IMR-90 (cell line): ENCODE results near the gene AGAP1. TPM values are rescaled to one million over a fixed set of nuclear protein-coding genes. Genes with fewer than 3 reads are reported as not detected.

ENCODE experiments used
- ATAC-seq: fragments of 200-7000 bp; cut with Tn5 transposase; 2 replicates; pipeline ENCODE4 v1.9.1; 2020; ENCODE audit warnings: low read depth, mild to moderate bottlenecking, moderate library complexity
- BruUV-seq: library from RNA; stranded (reverse); fragments of 400-500 nt; replicated peaks from 2 replicates; lab custom pipeline; 2021; lab: Mats Ljungman, UMichigan
- CTCF ChIA-PET: fragments of 300-600 bp; formaldehyde crosslinking; extraction: SDS; loops from one replicate; lab custom pipeline; 2021; ENCODE audit warnings: antibody characterized with exemption; lab: Yijun Ruan, JAX
- POLR2A ChIA-PET: fragments of 300-600 bp; sonication (Branson Sonifier 250); formaldehyde crosslinking; loops from one replicate; lab custom pipeline; 2022; ENCODE audit warnings: antibody characterized with exemption; ENCODE audit not compliant: unreplicated experiment; lab: Charles Lee
- DNase-seq: peaks from one replicate; pipeline ENCODE4 v3.0.0; 2013
- H2AFZ ChIP-seq: replicated peaks from 2 replicates; pipeline ENCODE3; 2013; ENCODE audit warnings: low read length, mild to moderate bottlenecking; ENCODE audit not compliant: poor library complexity
- H2AK5ac ChIP-seq: 2 replicates; pipeline ENCODE4 v1.6.1; 2013; ENCODE audit warnings: low read depth, low read length, inconsistent platforms
- H2AK9ac ChIP-seq: replicated peaks from 2 replicates; pipeline ENCODE3; 2013; ENCODE audit warnings: mild to moderate bottlenecking, low read depth, low read length, moderate library complexity; ENCODE audit not compliant: poor library complexity
- H2BK120ac ChIP-seq: 2 replicates; pipeline ENCODE4 v1.6.1; 2013; ENCODE audit warnings: low read depth, low read length, inconsistent platforms
- H2BK15ac ChIP-seq: 3 replicates; pipeline ENCODE4 v1.6.1; 2013; ENCODE audit warnings: low read depth, low read length, inconsistent platforms
- H2BK20ac ChIP-seq: 2 replicates; pipeline ENCODE4 v1.6.1; 2013; ENCODE audit warnings: low read depth, mild to moderate bottlenecking, inconsistent platforms, low read length, moderate library complexity
- H2BK5ac ChIP-seq: 2 replicates; pipeline ENCODE4 v1.6.1; 2013; ENCODE audit warnings: mild to moderate bottlenecking, low read depth, low read length, inconsistent platforms; ENCODE audit not compliant: poor library complexity, severe bottlenecking
- H3K14ac ChIP-seq: replicated peaks from 2 replicates; pipeline ENCODE4 v1.6.1; 2013; ENCODE audit warnings: low read depth, low read length, inconsistent platforms
- H3K18ac ChIP-seq: 2 replicates; pipeline ENCODE4 v1.6.1; 2013; ENCODE audit warnings: low read depth, low read length, control low read depth
- H3K23ac ChIP-seq: 2 replicates; pipeline ENCODE4 v1.6.1; 2013; ENCODE audit warnings: low read depth, low read length, inconsistent platforms
- H3K27ac ChIP-seq: 2 replicates; pipeline ENCODE4 v1.5.1; 2013; ENCODE audit warnings: mild to moderate bottlenecking, control low read depth, low read length; ENCODE audit not compliant: insufficient read depth
- H3K27me3 ChIP-seq: 2 replicates; pipeline ENCODE4 v1.6.1; 2013; ENCODE audit warnings: low read length; ENCODE audit not compliant: control insufficient read depth, insufficient read depth
- H3K36me3 ChIP-seq: 2 replicates; pipeline ENCODE4 v1.6.1; 2013; ENCODE audit warnings: low read length, mixed read lengths; ENCODE audit not compliant: control insufficient read depth, insufficient read depth
- H3K4ac ChIP-seq: 2 replicates; pipeline ENCODE4 v1.6.1; 2013; ENCODE audit warnings: low read depth, low read length, inconsistent platforms
- H3K4me1 ChIP-seq: 2 replicates; pipeline ENCODE4 v1.6.1; 2013; ENCODE audit warnings: low read length, mixed read lengths; ENCODE audit not compliant: control insufficient read depth, insufficient read depth
- H3K4me2 ChIP-seq: 2 replicates; pipeline ENCODE4 v1.6.1; 2013; ENCODE audit warnings: low read depth, mild to moderate bottlenecking, control low read depth, low read length, moderate library complexity
- H3K4me3 ChIP-seq: 2 replicates; pipeline ENCODE4 v1.5.1; 2013; ENCODE audit warnings: low read depth, mild to moderate bottlenecking, control low read depth, low read length, moderate library complexity; ENCODE audit not compliant: insufficient read depth
- H3K56ac ChIP-seq: 2 replicates; pipeline ENCODE4 v1.6.1; 2013; ENCODE audit warnings: low read length, inconsistent platforms; ENCODE audit not compliant: insufficient read depth; ENCODE audit errors: extremely low read depth
- H3K79me1 ChIP-seq, 2 experiments: 2 replicates each; pipeline ENCODE4 v1.6.1; 2013; ENCODE audit warnings: low read length in 2 of 2, inconsistent platforms in 1 of 2, low read depth in 1 of 2
- H3K9ac ChIP-seq: 2 replicates; pipeline ENCODE4 v1.6.1; 2013; ENCODE audit warnings: low read depth, low read length, control low read depth
- H3K9me1 ChIP-seq: 2 replicates; pipeline ENCODE4 v1.6.1; 2013; ENCODE audit warnings: low read length, inconsistent platforms; ENCODE audit not compliant: insufficient read depth
- H3K9me3 ChIP-seq: 2 replicates; pipeline ENCODE4 v1.6.1; 2013; ENCODE audit warnings: low read length; ENCODE audit not compliant: control insufficient read depth, insufficient read depth
- H4K20me1 ChIP-seq: 2 replicates; pipeline ENCODE4 v1.6.1; 2013; ENCODE audit warnings: low read length, inconsistent platforms; ENCODE audit not compliant: insufficient read depth
- H4K5ac ChIP-seq: 2 replicates; pipeline ENCODE4 v1.6.1; 2013; ENCODE audit warnings: mild to moderate bottlenecking, low read depth, low read length, control low read depth
- H4K8ac ChIP-seq, 2 experiments: 2 replicates each; pipeline ENCODE4 v1.6.1; 2013; ENCODE audit warnings: low read depth in 2 of 2, low read length in 2 of 2, control low read depth in 1 of 2, inconsistent platforms in 1 of 2
- H4K91ac ChIP-seq: 2 replicates; pipeline ENCODE4 v1.6.1; 2013; ENCODE audit warnings: low read depth, low read length, inconsistent platforms; ENCODE audit not compliant: insufficient read depth
- CEBPB ChIP-seq: IDR thresholded peaks from 2 replicates; pipeline ENCODE4 v1.6.1; 2012; ENCODE audit warnings: low read depth, low read length, improper control_type of control experiment
- ELK1 ChIP-seq: fragments of 150-350 bp; IDR thresholded peaks from 2 replicates; pipeline ENCODE4 v1.6.1; 2016; ENCODE audit warnings: low read depth, mild to moderate bottlenecking, low read length, moderate library complexity, borderline replicate concordance
- FOS ChIP-seq: fragments of 150-350 bp; IDR thresholded peaks from 2 replicates; pipeline ENCODE4 v1.6.1; 2016; ENCODE audit warnings: low read depth, low read length
- MAZ ChIP-seq: IDR thresholded peaks from 2 replicates; pipeline ENCODE4 v1.6.1; 2012; ENCODE audit warnings: low read depth, mild to moderate bottlenecking, low read length, improper control_type of control experiment, moderate library complexity, borderline replicate concordance
- MXI1 ChIP-seq: IDR thresholded peaks from 2 replicates; pipeline ENCODE4 v1.6.1; 2012; ENCODE audit warnings: low read depth, mild to moderate bottlenecking, low read length, moderate library complexity, borderline replicate concordance
- RAD21 ChIP-seq: IDR thresholded peaks from 2 replicates; pipeline ENCODE4 v1.6.1; 2012; ENCODE audit warnings: low read length, improper control_type of control experiment
- RCOR1 ChIP-seq: IDR thresholded peaks from 2 replicates; pipeline ENCODE4 v1.6.1; 2012; ENCODE audit warnings: mild to moderate bottlenecking, low read length, improper control_type of control experiment; ENCODE audit not compliant: insufficient replicate concordance
- RFX5 ChIP-seq: IDR thresholded peaks from 2 replicates; pipeline ENCODE4 v1.8.0; 2012; ENCODE audit warnings: low read depth, mild to moderate bottlenecking, low read length, moderate library complexity
- WGBS, 2 experiments: methylation state at CpG; one replicate each; pipeline versions ENCODE4 v1.1.5 to v1.1.7; 2013; ENCODE audit warnings: missing lambda C conversion rate in 2 of 2; ENCODE audit not compliant: insufficient read length in 1 of 2; ENCODE audit errors: extremely low coverage in 2 of 2; 5-methylcytosine and 5-hydroxymethylcytosine counted together
- dilution Hi-C: fragments of 300-500 bp; cut with HindIII; formaldehyde crosslinking; loops from one replicate; pipeline ENCODE4 v1.14.3; 2018; ENCODE audit warnings: low sequenced_read_pairs; ENCODE audit not compliant: unreplicated experiment
- in situ Hi-C: fragments of 300-500 bp; cut with MboI; formaldehyde crosslinking; loops from 3 replicates; pipeline ENCODE4 v1.14.3; 2019; ENCODE audit warnings: low sequenced_read_pairs, inconsistent platforms, mixed read lengths
- intact Hi-C: fragments of 100-400 bp; cut with micrococcal nuclease; formaldehyde crosslinking; loops from 2 replicates; pipeline ENCODE4 v1.10.0; 2022
- polyA plus RNA-seq, 3 experiments: library from polyadenylated mRNA; depleted of rRNA; stranded (reverse); fragments of >200 nt; gene quantifications; 2 replicates each; pipeline ENCODE4 v1.2.3, GENCODE V29; 2012; ENCODE audit warnings: low replicate concordance in 1 of 3
- total RNA-seq: library from RNA; depleted of rRNA; stranded (reverse); fragments of >200 nt; gene quantifications from 2 replicates; pipeline ENCODE4 v1.2.3, GENCODE V29; 2012

The AGAP1 gene
- total and polyA plus RNA-seq, 2 of the 4 experiments (the other 2 are of a cell fraction): 15.1 to 16.4 TPM

GRCh38 chr2:235533198-235533597 lies 39.4 kb downstream of the AGAP1 start:
- Histone ChIP-seq H3K4me2 (no peak overlapping the region), H2AFZ (no peak overlapping the region), H2BK15ac (no peak overlapping the region), H3K9me1 (peaks cover 4% of the 10 kb centered on the region), H4K5ac (no peak overlapping the region), H3K23ac (no peak overlapping the region), H4K8ac (no peak overlapping the region), H3K36me3 (no peaks in the 10 kb centered on the region), H3K27me3 (no peaks in the 10 kb centered on the region), H2BK5ac (no peak overlapping the region), H4K91ac (no peak overlapping the region), H2BK20ac (no peak overlapping the region), H3K4me1 (no peaks in the 10 kb centered on the region), H3K14ac (no peak overlapping the region), H2AK5ac (no peak overlapping the region), H3K4me3 (no peak overlapping the region), H3K9me3 (peaks cover 2% of the 10 kb centered on the region; the same call in 1 of the 2 replicates), H3K9ac (no peak overlapping the region), H2BK120ac (no peak overlapping the region), H3K79me1 (peaks cover 24 to 67% of the 10 kb centered on the region in 2 experiments), H3K27ac (no peak overlapping the region), H3K56ac (no peak overlapping the region), H3K18ac (no peak overlapping the region), H2AK9ac (no peak overlapping the region), H3K4ac (no peak overlapping the region), H4K20me1 (peaks cover 81% of the 10 kb centered on the region)
- dilution Hi-C loops (no loop called here), in situ Hi-C loops (no loop called here), intact Hi-C loops (no loop called here)
- CTCF ChIA-PET: interaction anchor here (0.9 kb wide), 1 partner anchor 31 kb away, joined by 3 read pairs; no protein-coding TSS in a partner anchor
- WGBS, 2 experiments: no CpG with 5 or more reads among the region's 3 CpGs
- TF ChIP-seq MAZ: no peak
- TF ChIP-seq ELK1: no peak
- no peak for TF ChIP-seq CEBPB
- TF ChIP-seq RCOR1: no peak
- no peak for TF ChIP-seq FOS
- TF ChIP-seq MXI1: no peak
- TF ChIP-seq RAD21: no peak
- TF ChIP-seq RFX5: no peak
- DNase-seq (no peak), ATAC-seq (no peak)
- no TSS peak for BruUV-seq
- POLR2A ChIA-PET: interaction anchor here (0.6 kb wide), 1 partner anchor 22 kb away, joined by 3 read pairs; no protein-coding TSS in a partner anchor
